ENCODE results near the gene TEPSIN. TPM values are rescaled to one million over a fixed set of nuclear protein-coding genes. Genes with fewer than 3 reads are reported as not detected.

The TEPSIN gene
- total and polyA plus RNA-seq, 2 of the 8 experiments (the other 6 are each of a cell fraction or from before 2014, with no cell fraction given), result 22.9 to 28.0 TPM

GRCh38 chr17:81193051-81193410, 45.8 kb downstream of the TEPSIN start (continued):
- TF ChIP-seq RAD21 (IDR thresholded peaks at IDR 0.05 in 1 of 2, conservative IDR thresholded peaks at IDR 0.05 in 1 of 2; ENCODE audit: low read depth in 2 of 2, low read length in 2 of 2) (no peak), RNF2 (IDR thresholded peaks at IDR 0.05; ENCODE audit: borderline replicate concordance, low read depth, low read length, missing control alignments, poor library complexity, severe bottlenecking) (no peak), HDAC2 (IDR thresholded peaks at IDR 0.05; ENCODE audit: borderline replicate concordance in 1 of 2, low read depth in 2 of 2, low read length in 2 of 2) (no peak), ZNF274 (IDR thresholded peaks at IDR 0.05; ENCODE audit: borderline replicate concordance, extremely low read depth, low read length) (no peak), BCL11A (IDR thresholded peaks at IDR 0.05; ENCODE audit: low read depth in 2 of 2, low read length in 2 of 2) (no peak), SP4 (IDR thresholded peaks at IDR 0.05; ENCODE audit: low read length) (no peak), TAF1 (IDR thresholded peaks at IDR 0.05; ENCODE audit: low read depth, low read length) (no peak)

Measured in H1 (cell line).